SIG-M5 treated with dmso at 0.1 percent for 504 hours (cell line): ENCODE results near the gene FBXO5.

Source experiments
- DNase-seq: peaks from one replicate; lab custom pipeline; 2025; ENCODE audit not compliant: unreplicated experiment; lab: John Stamatoyannopoulos, UW

The FBXO5 gene

DNA sequence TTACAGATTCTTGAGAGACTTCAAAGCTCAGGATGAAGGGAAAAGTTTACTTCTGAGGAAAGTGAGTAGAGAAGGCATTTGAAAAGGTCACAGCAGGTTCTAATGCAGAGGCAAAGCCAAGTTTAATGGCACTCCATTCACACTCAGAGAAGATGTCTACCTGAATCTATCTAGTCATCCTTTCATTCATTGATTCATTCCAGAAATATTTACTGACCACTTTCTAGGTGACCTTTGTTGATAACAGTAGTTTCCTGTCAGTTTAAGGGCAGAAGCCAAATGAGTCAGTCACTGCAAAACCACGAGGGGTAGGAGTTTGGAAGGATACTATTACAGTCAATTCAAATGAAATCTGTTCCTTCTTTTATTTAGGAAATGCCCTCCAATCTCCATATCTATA is 30.8 kb downstream of the FBXO5 start:
- DNase-seq: no peak

DNA sequence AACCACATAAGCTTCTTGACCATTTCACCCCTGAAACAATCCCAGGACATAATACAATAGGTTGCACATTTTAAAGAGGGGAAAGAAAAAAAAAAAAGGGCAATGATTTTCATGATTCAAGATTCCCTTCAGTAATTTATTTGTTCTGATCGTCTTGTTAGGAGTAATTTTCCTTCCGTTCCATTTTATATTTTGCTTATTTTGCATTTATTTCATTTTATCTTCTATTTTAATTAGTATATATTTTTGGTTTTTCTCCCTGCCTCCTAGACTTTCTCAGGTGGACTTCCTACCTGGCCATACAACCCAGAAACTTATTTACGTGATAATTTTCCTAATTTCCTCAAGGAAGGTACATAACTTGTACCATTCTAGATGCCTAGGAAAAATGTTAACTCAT is 32.6 kb downstream of the FBXO5 start:
- DNase-seq: no peak

DNA sequence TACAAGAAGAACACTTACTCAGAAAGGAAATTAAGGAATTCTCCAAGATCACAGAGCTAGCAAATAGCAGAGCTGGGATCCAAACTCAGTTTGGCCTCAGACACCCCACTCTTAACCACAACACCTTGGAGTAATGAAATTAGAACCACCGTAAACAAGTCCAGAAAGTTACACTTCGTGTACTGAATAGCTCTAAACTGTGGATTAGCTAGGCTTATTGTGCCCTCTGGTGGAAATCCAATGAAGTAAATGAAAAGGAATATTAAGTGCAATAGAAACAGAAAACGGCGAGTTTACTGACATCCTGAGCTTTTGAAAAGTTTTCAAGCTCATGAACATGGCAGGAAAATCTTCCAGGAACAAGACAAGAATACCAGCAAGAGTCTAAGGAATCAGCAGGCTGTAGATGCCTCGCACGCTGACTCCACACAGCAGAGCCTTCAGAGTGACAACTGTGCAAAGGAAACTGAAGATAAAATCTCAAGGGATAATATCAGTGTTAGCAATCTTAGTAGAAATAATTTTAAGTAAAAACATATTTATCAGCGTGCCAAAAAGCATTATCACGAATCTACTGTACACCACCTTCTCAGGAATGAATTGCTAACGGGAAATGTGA is 34.6 kb downstream of the FBXO5 start:
- DNase-seq: peak; percentile 17

DNA sequence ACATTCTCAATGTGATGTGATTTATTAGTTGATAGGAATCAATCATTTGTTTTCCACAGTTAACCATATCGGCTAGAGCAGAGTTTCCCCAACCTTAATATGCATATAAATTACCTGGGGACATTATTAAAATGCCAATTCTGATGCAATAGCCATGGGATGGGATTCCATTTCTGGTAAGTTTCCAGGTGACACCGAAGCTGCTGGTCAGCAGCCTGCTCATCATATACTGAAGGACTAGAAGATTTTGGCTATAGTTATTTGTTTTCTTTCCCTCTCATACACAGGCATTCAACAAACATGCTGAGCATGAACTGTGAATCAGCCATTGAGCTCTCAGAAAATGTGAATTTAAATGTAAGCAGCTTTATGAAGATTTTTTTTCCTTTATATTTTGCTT is 35.8 kb downstream of the FBXO5 start:
- no peak for DNase-seq

DNA sequence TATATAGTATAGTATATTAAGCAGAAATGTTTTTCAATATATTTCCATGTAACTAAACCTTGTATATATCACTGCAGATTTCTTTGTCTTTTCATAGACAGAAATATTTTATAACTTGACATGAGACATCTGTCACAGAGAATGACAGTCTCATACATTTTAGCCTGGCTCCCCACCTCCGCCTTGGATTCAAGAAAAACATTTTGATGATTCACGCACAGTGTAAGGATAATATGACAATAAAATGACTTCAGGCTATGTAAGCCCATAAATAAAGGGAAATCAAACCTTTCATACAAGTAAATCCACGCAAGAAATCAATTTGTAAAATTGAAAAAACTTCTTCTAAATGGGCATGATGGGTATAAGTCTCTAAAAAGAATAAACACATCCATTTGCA is 36.4 kb downstream of the FBXO5 start:
- no peak for DNase-seq

DNA sequence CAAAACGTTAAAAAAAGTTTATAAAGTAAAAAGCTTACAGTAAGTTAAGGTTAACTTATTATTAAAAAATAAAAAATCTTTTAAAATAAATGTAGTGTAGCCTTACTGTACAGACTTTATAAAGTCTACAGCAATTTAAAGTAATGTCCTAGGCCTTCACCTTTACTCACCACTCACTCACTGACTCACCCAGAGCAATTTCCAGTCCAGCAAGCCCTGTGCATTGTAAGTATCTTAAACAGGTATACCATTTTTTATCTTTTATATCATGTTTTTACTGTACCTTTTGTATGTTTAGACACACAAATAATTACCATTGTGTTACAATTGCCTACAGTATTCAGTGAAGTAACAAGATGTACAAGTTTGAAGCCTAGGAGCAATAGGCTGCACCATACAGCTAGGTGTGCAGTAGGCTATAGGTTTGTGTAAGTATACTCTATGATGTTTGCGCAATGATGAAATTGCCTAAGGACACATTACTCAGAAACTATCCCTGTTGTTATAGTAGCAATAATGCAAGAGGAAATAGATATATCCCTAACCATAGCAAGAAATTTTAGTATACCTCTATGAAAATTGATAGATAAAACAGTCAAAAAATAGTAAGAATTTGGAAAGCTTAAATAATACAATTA is 39.5 kb downstream of the FBXO5 start:
- no peak for DNase-seq

DNA sequence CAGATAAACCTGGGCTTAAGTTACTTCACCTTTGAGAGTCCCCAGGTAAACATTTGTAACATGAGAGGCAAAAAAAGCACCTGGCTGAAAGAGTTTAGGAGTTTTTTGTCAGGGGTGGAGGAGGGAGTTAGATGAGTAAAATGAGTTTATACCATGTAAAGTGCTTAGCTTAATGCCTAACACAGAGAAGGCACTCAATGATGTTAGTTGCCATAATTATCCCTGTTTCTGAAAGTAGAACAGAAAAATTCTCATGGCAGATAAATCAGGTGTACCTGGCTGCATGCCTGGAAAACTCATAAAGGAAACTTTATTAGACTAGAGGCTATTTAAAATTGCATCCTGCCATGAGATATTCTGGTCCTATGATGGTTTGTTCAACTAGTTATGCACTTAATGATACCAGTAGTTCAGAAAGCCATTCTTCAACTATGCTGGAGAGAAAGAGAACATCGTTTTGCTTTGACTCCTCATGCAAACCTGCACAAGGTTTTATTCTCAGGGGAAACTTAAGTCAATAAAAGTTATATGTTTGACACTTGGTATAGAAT is 40.4 kb downstream of the FBXO5 start:
- no peak for DNase-seq

DNA sequence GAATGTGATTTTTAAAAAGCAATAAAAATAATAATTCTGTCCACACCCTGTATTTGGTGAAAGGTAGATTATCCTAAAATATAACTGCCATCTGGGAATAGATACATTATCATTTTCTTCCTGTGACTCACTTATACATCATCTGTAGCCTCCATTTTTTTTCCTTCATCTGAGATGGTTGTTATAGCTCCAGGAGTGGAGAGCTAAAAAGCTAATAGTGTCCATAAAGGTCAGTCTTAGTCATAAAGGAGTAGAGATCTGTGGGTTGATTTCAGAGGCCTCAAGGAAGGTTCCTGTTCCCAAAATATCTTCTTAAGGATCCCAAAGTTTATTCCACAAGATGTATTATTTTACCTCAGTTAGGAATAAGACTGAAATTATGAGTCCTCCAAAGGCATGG is 41.1 kb downstream of the FBXO5 start:
- no peak for DNase-seq

DNA sequence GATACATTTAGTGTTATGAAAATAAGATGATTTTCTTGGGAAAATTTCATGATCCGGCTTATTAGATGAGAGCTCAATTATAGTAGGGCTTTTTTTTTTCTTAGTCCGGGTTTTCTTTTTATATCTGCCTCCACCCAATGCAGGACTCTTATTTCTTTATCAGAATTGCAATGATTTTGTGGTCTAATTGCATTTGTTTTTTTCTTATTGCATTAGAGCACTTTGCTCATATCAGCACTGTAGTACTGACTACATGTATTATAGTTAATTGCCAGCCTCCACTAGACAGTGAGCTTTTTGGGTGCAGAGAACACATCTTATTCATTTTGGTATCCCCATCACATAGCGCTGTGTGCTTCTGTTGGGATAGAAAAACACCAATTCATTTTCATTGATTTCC is 50.0 kb downstream of the FBXO5 start:
- DNase-seq: no peak

DNA sequence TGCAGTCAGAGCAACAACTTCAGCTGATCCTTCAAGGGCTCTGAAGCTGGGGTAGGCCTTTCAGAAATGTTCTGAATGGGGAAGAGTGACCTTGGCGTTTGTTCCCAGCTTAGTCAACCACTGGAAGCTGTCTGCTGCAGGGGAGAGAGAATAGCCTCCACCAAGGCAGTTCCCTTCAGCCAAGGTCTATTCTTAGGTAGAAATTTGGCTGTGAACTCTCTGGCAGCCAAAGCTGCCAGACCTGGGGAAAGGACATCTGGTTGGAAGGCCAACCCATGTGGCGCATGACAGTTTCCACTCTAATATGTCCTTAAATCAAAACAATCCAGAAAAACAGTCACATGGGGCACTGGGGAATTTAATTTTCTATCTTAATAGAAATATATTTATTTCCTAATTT is 60.1 kb downstream of the FBXO5 start:
- no peak for DNase-seq
